Nephron (organoid): ENCODE measurements around the gene MRGPRF.

Experiments used
- H3K27ac Mint-ChIP-seq, 3 experiments: 2 replicates each; pipeline ENCODE4 v1.8.0; 2020; ENCODE audit warnings: mixed read lengths in 3 of 3, mild to moderate bottlenecking in 2 of 3, moderate library complexity in 1 of 3
- H3K27me3 Mint-ChIP-seq: 2 replicates; pipeline ENCODE4 v1.8.0; 2021; ENCODE audit warnings: low read depth, mild to moderate bottlenecking, moderate library complexity, mixed read lengths
- H3K36me3 Mint-ChIP-seq: 2 replicates; pipeline ENCODE4 v1.8.0; 2020; ENCODE audit warnings: low read depth, mixed read lengths
- H3K4me1 Mint-ChIP-seq: 2 replicates; pipeline ENCODE4 v1.8.0; 2020; ENCODE audit warnings: mixed read lengths
- H3K4me3 Mint-ChIP-seq, 3 experiments: 2 replicates each; pipeline ENCODE4 v1.8.0; 2020; ENCODE audit warnings: mild to moderate bottlenecking in 3 of 3, mixed read lengths in 3 of 3, moderate library complexity in 2 of 3
- H3K9me3 Mint-ChIP-seq: 2 replicates; pipeline ENCODE4 v1.8.0; 2020; ENCODE audit warnings: mixed read lengths
- TF ChIP-seq, protein P1 (sequence below), 3 experiments: fragments of 200-600 bp; sonication (generic); IDR thresholded peaks; one replicate each; pipeline ENCODE4 v1.5.0; 2021; ENCODE audit warnings: antibody characterized with exemption in 3 of 3; ENCODE audit not compliant: unreplicated experiment in 3 of 3

Gene MRGPRF

DNA sequence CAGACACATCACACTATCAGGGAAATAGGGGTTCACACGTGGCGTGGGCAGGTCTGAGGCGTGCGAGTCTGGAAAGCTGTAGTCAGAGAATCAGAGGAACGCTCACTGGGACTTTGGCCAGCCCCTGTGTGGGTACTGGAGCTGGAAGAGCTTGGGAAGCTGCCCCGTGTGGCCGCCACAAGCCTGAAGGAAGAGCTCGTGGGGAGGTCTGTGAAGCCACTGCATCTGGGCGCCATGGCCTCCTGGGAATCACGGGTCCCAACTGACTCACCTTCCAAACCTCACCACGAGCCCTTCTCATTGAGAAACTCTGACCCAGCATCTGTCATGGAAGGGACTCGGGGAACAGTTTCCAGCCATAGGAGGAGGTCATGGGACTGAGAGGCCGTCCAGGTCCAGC is 5.9 kb upstream of the MRGPRF start:
- H3K27me3 Mint-ChIP-seq = peaks cover 10% of the 10 kb centered on the region
- H3K36me3 Mint-ChIP-seq = no peaks in the 10 kb centered on the region
- H3K9me3 Mint-ChIP-seq = no peaks in the 10 kb centered on the region
- TF ChIP-seq, protein P1, sequence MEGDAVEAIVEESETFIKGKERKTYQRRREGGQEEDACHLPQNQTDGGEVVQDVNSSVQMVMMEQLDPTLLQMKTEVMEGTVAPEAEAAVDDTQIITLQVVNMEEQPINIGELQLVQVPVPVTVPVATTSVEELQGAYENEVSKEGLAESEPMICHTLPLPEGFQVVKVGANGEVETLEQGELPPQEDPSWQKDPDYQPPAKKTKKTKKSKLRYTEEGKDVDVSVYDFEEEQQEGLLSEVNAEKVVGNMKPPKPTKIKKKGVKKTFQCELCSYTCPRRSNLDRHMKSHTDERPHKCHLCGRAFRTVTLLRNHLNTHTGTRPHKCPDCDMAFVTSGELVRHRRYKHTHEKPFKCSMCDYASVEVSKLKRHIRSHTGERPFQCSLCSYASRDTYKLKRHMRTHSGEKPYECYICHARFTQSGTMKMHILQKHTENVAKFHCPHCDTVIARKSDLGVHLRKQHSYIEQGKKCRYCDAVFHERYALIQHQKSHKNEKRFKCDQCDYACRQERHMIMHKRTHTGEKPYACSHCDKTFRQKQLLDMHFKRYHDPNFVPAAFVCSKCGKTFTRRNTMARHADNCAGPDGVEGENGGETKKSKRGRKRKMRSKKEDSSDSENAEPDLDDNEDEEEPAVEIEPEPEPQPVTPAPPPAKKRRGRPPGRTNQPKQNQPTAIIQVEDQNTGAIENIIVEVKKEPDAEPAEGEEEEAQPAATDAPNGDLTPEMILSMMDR (IDR thresholded peaks at IDR 0.05; ENCODE audit: unreplicated experiment in 3 of 3) = no peak
- H3K4me1 Mint-ChIP-seq = peaks cover 7% of the 10 kb centered on the region
- no peak overlapping the region for H3K27ac Mint-ChIP-seq
- H3K4me3 Mint-ChIP-seq = no peak overlapping the region

DNA sequence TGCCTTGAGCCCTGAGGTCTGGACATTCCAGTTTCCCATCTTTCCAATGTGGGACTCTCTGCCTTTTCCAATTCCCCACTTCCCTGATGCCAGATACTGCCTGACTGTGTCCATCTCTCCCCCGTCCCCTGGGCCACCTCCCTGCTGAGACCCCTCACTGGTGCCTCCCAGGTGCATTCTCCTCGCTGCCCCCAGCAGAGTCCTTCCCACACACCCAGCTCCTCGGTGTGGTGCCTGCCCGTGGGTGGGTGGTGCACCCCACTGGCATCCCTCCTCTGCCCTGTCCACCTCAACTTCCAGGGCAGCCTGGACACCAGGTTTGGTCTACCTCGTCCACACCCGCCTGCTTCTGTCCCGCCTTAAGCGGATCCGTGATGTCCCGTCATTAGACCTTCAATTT is 4.9 kb upstream of the MRGPRF start:
- no peaks in the 10 kb centered on the region for H3K9me3 Mint-ChIP-seq
- peaks cover 7% of the 10 kb centered on the region for H3K4me1 Mint-ChIP-seq
- no peak overlapping the region for H3K27ac Mint-ChIP-seq
- no peak overlapping the region for H3K4me3 Mint-ChIP-seq
- H3K27me3 Mint-ChIP-seq = peaks cover 10% of the 10 kb centered on the region
- no peaks in the 10 kb centered on the region for H3K36me3 Mint-ChIP-seq
- TF ChIP-seq, protein P1 (IDR thresholded peaks at IDR 0.05; ENCODE audit: unreplicated experiment in 3 of 3) = no peak

DNA sequence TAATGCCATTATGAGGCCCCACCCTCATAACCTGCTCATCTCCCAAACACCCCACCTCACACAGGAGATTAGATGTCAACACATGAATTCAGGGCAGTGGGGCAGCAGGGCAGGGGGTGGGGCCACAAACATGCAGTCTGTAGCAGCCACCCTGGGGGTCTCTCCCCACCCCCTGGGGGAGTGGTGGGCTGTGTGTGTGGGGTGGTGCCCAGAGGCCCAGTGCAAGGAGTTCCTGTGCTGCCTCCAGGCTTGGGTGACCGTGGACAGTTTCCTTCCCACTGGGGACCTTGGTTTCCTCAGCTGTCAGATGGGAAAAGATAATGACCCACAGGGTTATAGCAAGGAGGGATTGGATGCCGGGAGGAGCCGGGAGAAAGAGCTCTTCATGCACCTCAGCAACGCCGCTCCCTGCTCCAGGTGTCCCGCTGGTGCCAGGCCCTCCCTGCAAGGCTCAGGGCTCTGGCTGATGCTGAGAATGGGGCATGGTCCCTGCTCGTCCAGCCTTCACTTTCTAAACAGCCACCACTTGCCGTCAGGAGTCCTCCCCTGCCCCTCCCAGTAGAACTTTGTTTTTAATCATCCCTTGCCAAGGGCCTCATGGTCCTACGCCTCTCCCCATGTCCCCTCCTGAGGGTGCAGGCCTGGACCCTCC is 2.0 kb upstream of the MRGPRF start:
- Mint-ChIP-seq H3K9me3 (no peaks in the 10 kb centered on the region), H3K4me3 (peak overlapping the region; percentile 48 to 68 (median 65)), H3K4me1 (peaks cover 17% of the 10 kb centered on the region), H3K36me3 (no peaks in the 10 kb centered on the region), H3K27ac (peak overlapping the region; percentile 92 to 96 (median 95)), H3K27me3 (peaks cover 14% of the 10 kb centered on the region)
- TF ChIP-seq, protein P1 (IDR thresholded peaks at IDR 0.05; ENCODE audit: unreplicated experiment in 3 of 3) = no peak

DNA sequence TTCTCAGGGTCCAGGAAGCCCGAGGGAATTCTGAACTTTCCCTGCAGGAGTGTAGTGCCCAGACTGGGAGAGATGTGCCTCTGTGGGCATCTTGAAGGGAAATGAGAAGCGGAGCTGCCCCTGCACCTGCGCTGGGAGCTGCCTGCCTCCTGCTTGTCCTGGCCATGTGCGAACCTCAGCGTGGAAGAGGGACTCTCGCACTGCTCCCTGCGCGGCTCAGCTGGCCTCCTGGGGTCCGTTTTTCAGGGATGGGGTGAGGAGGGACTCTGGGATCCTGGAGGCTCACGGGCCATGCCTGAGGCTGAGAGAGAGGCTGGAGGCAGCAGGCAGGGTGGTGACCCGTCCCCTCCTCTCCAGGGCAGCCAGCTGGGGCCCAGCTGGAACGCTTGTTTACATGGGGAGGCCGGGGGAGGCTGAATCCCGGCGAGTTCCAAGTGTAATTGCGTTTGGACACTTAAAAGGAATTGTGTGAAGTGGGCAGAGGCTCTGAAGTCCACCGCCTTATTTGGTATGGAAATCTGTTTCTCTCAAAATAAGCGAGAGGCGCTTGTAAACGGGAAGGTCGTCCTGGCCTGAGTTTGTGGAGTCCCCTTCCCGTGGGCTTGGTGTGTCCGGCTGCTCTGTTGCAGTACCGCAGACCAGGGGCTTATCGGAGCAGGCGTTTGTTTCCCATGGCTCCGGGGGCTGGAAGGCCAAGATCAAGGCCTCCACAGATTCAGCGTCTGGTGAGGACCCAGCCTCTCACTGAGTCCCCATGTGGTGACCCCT is 1.2 kb upstream of the MRGPRF start:
- Mint-ChIP-seq H3K27ac (peak overlapping the region; percentile 92 to 96 (median 95)), H3K4me3 (peak overlapping the region; percentile 65 to 70 (median 65)), H3K27me3 (peaks cover 17% of the 10 kb centered on the region), H3K9me3 (no peaks in the 10 kb centered on the region), H3K4me1 (peaks cover 17% of the 10 kb centered on the region), H3K36me3 (no peaks in the 10 kb centered on the region)
- TF ChIP-seq, protein P1 (IDR thresholded peaks at IDR 0.05; ENCODE audit: unreplicated experiment in 3 of 3) = no peak

DNA sequence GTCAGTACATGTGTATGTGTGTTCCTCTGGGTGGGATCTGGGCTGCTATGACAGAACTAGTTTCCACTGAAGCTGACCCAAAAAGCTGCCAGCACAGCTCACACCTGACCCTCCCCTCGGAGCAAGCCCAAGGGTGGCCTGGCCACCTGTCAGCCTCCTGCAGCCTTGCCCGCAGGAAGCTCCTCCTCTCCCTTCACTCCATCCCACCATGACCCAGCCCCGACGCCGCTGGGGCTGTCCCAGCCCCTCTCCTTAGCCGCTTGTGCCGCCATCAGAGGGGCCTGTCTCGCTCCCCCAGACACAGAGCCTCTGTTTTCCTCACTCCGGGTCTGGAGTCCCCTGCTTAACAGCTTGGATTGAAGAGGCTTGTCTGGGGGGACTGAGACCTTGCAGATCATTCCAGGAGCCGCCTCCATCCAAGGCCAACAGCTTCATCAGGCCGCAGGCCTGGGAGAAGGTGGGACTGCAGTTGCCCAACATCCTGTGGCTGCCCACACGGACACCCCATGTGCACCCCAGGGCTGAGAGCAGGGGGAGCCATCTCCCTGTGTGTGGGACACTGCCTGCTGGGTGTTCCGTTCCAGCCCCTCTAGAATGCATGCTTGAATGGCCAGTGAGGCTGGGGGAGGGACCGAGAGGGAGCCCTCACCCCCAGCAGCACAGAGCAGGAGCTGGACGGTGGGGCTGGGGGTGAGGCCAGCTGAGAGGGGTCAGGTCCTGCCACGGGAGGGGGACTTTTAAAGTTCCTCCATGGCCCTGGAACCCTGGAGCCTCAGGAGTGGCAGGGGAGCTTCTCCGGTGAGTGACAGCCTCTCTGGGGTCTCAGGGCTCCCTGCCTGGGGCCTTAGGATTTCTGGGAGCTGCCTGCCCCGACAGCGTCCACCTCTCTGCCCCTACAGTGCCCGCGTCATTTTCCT is 696 bp downstream of the MRGPRF start:
- TF ChIP-seq, protein P1 (IDR thresholded peaks at IDR 0.05; ENCODE audit: unreplicated experiment in 3 of 3) = no peak
- peak overlapping the region; percentile 62 to 81 (median 75) for H3K27ac Mint-ChIP-seq
- H3K4me3 Mint-ChIP-seq = peak overlapping the region; percentile 66 to 85 (median 82)
- H3K9me3 Mint-ChIP-seq = no peaks in the 10 kb centered on the region
- peaks cover 31% of the 10 kb centered on the region for H3K4me1 Mint-ChIP-seq
- H3K36me3 Mint-ChIP-seq = no peaks in the 10 kb centered on the region
- H3K27me3 Mint-ChIP-seq = peaks cover 18% of the 10 kb centered on the region
